Gastrocnemius medialis (tissue), 4 donors: ENCODE data around the gene GALNT9.

Experiments
- POLR2A ChIP-seq, 2 donors: fragments of 450-650 bp; IDR thresholded peaks; one replicate each; pipeline ENCODE4 v1.6.1; 2017; ENCODE audit warnings: antibody characterized with exemption in 2 of 2, mild to moderate bottlenecking in 2 of 2, moderate library complexity in 2 of 2
- TF ChIP-seq, protein P1 (sequence below), 5 experiments: fragments of 450-650 bp in 3 of 5; fragments of 200-600 bp in 2 of 5; sonication (generic) in 2 of 5; IDR thresholded peaks in 4 of 5; conservative IDR thresholded peaks in 1 of 5; 1 replicate in 4 of 5; 2 replicates in 1 of 5; pipeline ENCODE4 v1.5.1; 2016 to 2019; ENCODE audit warnings: antibody characterized with exemption in 5 of 5, mild to moderate bottlenecking in 3 of 5, moderate library complexity in 3 of 5

DNA sequence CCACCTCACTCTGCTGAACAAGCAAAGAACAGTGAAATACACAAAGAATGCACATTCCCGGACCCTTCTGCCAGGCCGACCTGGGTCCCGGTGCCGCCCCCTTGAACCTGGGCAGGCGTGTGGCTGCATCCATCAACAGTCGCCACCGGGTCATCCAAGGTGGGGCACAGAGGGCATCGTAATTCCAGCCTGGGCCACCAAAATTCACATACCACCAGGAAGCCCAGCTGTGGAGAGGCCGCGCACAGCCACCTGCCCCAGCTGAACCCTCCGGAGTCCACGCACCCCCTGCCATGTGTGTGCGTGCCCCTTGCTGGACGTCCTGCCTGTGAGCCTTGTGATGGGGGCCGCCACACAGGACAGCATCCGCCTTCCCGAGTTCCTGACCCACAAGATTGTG lies 99.5 kb downstream of the GALNT9 start:
- TF ChIP-seq POLR2A (IDR thresholded peaks at IDR 0.05), result no peak
- TF ChIP-seq, protein P1, sequence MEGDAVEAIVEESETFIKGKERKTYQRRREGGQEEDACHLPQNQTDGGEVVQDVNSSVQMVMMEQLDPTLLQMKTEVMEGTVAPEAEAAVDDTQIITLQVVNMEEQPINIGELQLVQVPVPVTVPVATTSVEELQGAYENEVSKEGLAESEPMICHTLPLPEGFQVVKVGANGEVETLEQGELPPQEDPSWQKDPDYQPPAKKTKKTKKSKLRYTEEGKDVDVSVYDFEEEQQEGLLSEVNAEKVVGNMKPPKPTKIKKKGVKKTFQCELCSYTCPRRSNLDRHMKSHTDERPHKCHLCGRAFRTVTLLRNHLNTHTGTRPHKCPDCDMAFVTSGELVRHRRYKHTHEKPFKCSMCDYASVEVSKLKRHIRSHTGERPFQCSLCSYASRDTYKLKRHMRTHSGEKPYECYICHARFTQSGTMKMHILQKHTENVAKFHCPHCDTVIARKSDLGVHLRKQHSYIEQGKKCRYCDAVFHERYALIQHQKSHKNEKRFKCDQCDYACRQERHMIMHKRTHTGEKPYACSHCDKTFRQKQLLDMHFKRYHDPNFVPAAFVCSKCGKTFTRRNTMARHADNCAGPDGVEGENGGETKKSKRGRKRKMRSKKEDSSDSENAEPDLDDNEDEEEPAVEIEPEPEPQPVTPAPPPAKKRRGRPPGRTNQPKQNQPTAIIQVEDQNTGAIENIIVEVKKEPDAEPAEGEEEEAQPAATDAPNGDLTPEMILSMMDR (IDR thresholded peaks at IDR 0.05 in 4 of 5, conservative IDR thresholded peaks at IDR 0.05 in 1 of 5), result no peak
